Measurements from ENCODE around the gene PARD3. TPM values are rescaled to one million over a fixed set of nuclear protein-coding genes. Genes with fewer than 3 reads are reported as not detected.
"Not testable (repeated sequence)": the region's sequence is repeated elsewhere in the genome, so short reads cannot be mapped to it uniquely, and the experiment has no call there.

PARD3 gene
- total RNA-seq, 1 donor from 2014 or later: 22.9 TPM

- peaks cover 5% of the 10 kb centered on the region for H3K9me3 Mint-ChIP-seq (ENCODE audit: unreplicated experiment)
- H3K4me1 Mint-ChIP-seq (ENCODE audit: low read depth, unreplicated experiment): peaks cover 43% of the 10 kb centered on the region
- H3K4me3 Mint-ChIP-seq (ENCODE audit: unreplicated experiment): no peak overlapping the region
- H3K27me3 Mint-ChIP-seq (ENCODE audit: unreplicated experiment): peaks cover 2% of the 10 kb centered on the region
- no peak for DNase-seq
- H3K36me3 Mint-ChIP-seq (ENCODE audit: unreplicated experiment): no peaks in the 10 kb centered on the region
- H3K27ac Mint-ChIP-seq (ENCODE audit: unreplicated experiment): no peak overlapping the region
- TF ChIP-seq, protein P1, sequence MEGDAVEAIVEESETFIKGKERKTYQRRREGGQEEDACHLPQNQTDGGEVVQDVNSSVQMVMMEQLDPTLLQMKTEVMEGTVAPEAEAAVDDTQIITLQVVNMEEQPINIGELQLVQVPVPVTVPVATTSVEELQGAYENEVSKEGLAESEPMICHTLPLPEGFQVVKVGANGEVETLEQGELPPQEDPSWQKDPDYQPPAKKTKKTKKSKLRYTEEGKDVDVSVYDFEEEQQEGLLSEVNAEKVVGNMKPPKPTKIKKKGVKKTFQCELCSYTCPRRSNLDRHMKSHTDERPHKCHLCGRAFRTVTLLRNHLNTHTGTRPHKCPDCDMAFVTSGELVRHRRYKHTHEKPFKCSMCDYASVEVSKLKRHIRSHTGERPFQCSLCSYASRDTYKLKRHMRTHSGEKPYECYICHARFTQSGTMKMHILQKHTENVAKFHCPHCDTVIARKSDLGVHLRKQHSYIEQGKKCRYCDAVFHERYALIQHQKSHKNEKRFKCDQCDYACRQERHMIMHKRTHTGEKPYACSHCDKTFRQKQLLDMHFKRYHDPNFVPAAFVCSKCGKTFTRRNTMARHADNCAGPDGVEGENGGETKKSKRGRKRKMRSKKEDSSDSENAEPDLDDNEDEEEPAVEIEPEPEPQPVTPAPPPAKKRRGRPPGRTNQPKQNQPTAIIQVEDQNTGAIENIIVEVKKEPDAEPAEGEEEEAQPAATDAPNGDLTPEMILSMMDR (IDR thresholded peaks at IDR 0.05; ENCODE audit: partially characterized antibody, unreplicated experiment): no peak
These were observed 72.6 kb downstream of the PARD3 start for GRCh38 chr10:34742456-34742855.

DNA sequence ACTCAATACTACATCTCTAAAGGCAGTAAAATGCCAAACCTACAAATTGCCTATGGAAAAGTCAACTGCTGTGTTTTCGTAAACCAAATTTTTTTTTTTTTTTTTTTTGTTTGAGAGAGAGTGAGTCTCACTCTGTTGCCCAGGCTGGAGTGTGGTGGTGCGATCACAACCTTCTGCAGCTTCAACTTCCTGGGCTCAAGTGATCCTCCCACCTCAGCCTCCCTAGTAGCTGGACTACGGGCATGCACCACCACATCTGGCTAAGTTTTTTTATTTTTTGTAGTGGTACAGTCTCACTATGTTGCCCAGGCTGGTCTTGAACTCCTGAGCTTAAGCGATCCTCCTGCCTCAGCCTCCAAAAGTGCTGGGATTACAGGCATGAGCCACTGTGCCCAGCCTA is 74.0 kb downstream of the PARD3 start:
- not testable (repeated sequence) for H3K4me3 Mint-ChIP-seq (ENCODE audit: unreplicated experiment); H3K27ac Mint-ChIP-seq (ENCODE audit: unreplicated experiment)

DNA sequence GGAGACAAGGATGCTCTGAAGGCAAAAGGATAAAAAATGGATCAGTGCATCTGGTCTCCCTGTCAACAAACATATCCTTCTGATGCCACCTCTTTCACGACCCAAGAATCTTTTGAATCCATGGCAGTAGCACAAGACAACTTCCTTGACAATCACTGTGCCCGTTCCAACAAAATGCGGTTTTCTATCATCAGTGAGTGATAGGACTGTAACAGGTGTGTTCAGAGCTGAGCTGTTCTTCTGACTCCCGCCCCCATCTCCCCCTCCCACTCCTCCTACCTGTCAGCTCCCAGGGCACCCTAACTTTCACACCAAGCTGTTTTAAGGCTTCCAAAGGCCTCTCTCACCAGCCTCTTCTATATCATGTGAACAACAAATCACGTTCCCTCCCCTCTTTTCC is 74.8 kb downstream of the PARD3 start:
- H3K4me1 Mint-ChIP-seq (ENCODE audit: low read depth, unreplicated experiment): peaks cover 44% of the 10 kb centered on the region
- no peaks in the 10 kb centered on the region for H3K36me3 Mint-ChIP-seq (ENCODE audit: unreplicated experiment)
- H3K9me3 Mint-ChIP-seq (ENCODE audit: unreplicated experiment): peaks cover 5% of the 10 kb centered on the region
- no peak for DNase-seq
- peak overlapping the region; percentile 84 for H3K4me3 Mint-ChIP-seq (ENCODE audit: unreplicated experiment)
- H3K27ac Mint-ChIP-seq (ENCODE audit: unreplicated experiment): peak overlapping the region; percentile 98
- TF ChIP-seq, protein P1 (IDR thresholded peaks at IDR 0.05; ENCODE audit: partially characterized antibody, unreplicated experiment): no peak
- H3K27me3 Mint-ChIP-seq (ENCODE audit: unreplicated experiment): peaks cover 2% of the 10 kb centered on the region

More for the DNA sequence above, 74.0 kb downstream of the PARD3 start:
- DNase-seq; H3K9me3 Mint-ChIP-seq (ENCODE audit: unreplicated experiment); H3K36me3 Mint-ChIP-seq (ENCODE audit: unreplicated experiment); H3K27me3 Mint-ChIP-seq (ENCODE audit: unreplicated experiment): not testable (repeated sequence)
- H3K4me1 Mint-ChIP-seq (ENCODE audit: low read depth, unreplicated experiment): peaks cover 44% of the 10 kb centered on the region

GRCh38 chr10:34739915-34740314 is 75.2 kb downstream of the PARD3 start:
- Mint-ChIP-seq H3K36me3 (ENCODE audit: unreplicated experiment) (no peaks in the 10 kb centered on the region), H3K9me3 (ENCODE audit: unreplicated experiment) (peaks cover 5% of the 10 kb centered on the region), H3K4me3 (ENCODE audit: unreplicated experiment) (peak overlapping the region; percentile 84), H3K4me1 (ENCODE audit: low read depth, unreplicated experiment) (peaks cover 44% of the 10 kb centered on the region), H3K27me3 (ENCODE audit: unreplicated experiment) (peaks cover 2% of the 10 kb centered on the region), H3K27ac (ENCODE audit: unreplicated experiment) (peak overlapping the region; percentile 98)
- TF ChIP-seq, protein P1 (IDR thresholded peaks at IDR 0.05; ENCODE audit: partially characterized antibody, unreplicated experiment): no peak
- peak; percentile 75 for DNase-seq

DNA sequence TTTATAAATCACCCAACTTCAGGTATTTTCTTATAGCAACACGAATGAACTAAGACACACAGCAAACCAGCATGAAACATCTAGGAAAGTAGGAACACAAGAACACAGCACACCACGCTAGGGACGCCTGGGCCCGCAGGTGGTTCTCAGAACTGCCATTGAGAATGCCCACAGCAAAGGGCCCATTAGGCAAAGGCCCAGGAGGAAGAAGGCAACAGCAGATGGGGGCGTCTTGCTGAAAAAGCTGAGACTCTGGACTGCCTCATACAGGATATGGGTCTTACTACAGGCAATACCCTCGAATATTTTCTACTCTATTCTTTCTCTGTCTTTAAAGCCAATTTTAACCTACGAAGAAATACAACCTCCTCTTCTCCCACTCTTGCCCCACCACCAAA is 77.3 kb downstream of the PARD3 start:
- TF ChIP-seq, protein P1 (IDR thresholded peaks at IDR 0.05; ENCODE audit: partially characterized antibody, unreplicated experiment): no peak
- Mint-ChIP-seq H3K36me3 (ENCODE audit: unreplicated experiment) (no peaks in the 10 kb centered on the region), H3K9me3 (ENCODE audit: unreplicated experiment) (peaks cover 5% of the 10 kb centered on the region), H3K27ac (ENCODE audit: unreplicated experiment) (no peak overlapping the region), H3K4me3 (ENCODE audit: unreplicated experiment) (no peak overlapping the region), H3K4me1 (ENCODE audit: low read depth, unreplicated experiment) (peaks cover 31% of the 10 kb centered on the region), H3K27me3 (ENCODE audit: unreplicated experiment) (peaks cover 2% of the 10 kb centered on the region)
- DNase-seq: no peak
